GM06990 (cell line): ENCODE results near the gene OTOP3.

Experiments
- DNase-seq: peaks from one replicate; pipeline ENCODE4 v3.0.0-alpha.2; 2011; ENCODE audit not compliant: insufficient read length; ENCODE audit errors: extremely low read depth
- H3K27me3 ChIP-seq: replicated peaks from 2 replicates; pipeline ENCODE4 v1.6.0; 2011; ENCODE audit warnings: low read length; ENCODE audit not compliant: control insufficient read depth, insufficient read depth
- H3K36me3 ChIP-seq: 2 replicates; pipeline ENCODE4 v1.5.1; 2011; ENCODE audit warnings: low read length; ENCODE audit not compliant: control insufficient read depth, insufficient read depth
- H3K4me3 ChIP-seq: replicated peaks from 2 replicates; pipeline ENCODE4 v1.5.1; 2011; ENCODE audit warnings: low read depth, mild to moderate bottlenecking, control low read depth, low read length
- TF ChIP-seq, protein P1 (sequence below): IDR thresholded peaks from 2 replicates; pipeline ENCODE4 v1.5.1; 2011; ENCODE audit warnings: low read length, control low read depth, mild to moderate bottlenecking, inconsistent platforms; ENCODE audit not compliant: insufficient read depth, poor library complexity, severe bottlenecking

Gene OTOP3

DNA sequence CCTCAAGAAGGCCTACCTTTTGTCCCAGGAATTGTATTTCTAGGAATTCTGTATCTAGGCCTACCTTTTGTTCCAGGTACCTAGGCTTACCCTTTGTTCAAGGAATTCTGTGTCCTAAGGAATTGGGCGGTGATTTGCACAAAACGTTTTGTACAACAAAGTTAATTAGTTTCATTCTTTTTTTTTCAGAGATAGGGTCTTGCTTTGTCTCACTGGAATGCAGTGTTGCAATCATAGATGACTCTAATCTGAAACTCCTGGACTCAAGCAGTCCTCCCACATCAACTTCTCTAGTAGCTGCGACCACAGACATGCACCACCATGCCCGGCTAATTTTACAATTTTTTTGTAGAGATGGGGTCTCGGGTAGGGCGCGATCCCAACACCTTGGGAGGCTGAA, 58.7 kb downstream of the OTOP3 start:
- no peak for DNase-seq
- H3K27me3 ChIP-seq = no peaks in the 10 kb centered on the region; the same call in 1 of the 2 replicates

DNA sequence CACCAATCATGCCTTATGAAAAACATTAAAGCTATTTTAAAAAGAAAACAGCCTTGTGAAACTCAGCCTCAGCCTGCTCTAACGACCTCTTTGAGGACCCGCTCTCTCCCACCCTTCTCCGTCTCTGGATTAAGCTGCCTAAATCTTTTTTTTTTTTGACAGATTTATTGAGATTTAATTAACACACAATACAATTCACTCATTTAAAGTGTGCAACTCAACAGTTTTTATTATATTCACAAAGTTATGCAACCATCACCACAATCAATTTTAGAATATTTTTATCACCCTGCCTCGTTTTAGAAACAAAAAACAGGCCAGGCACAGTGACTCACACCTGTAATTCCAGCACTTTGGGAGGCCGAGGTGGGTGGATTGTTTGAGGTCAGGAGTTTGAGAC, 60.1 kb downstream of the OTOP3 start:
- no peaks in the 10 kb centered on the region for H3K36me3 ChIP-seq
- no peak overlapping the region for H3K4me3 ChIP-seq
- H3K27me3 ChIP-seq = no peaks in the 10 kb centered on the region
- TF ChIP-seq, protein P1, sequence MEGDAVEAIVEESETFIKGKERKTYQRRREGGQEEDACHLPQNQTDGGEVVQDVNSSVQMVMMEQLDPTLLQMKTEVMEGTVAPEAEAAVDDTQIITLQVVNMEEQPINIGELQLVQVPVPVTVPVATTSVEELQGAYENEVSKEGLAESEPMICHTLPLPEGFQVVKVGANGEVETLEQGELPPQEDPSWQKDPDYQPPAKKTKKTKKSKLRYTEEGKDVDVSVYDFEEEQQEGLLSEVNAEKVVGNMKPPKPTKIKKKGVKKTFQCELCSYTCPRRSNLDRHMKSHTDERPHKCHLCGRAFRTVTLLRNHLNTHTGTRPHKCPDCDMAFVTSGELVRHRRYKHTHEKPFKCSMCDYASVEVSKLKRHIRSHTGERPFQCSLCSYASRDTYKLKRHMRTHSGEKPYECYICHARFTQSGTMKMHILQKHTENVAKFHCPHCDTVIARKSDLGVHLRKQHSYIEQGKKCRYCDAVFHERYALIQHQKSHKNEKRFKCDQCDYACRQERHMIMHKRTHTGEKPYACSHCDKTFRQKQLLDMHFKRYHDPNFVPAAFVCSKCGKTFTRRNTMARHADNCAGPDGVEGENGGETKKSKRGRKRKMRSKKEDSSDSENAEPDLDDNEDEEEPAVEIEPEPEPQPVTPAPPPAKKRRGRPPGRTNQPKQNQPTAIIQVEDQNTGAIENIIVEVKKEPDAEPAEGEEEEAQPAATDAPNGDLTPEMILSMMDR = no peak
- DNase-seq = no peak

More for the DNA sequence above, 58.7 kb downstream of the OTOP3 start:
- Histone ChIP-seq H3K4me3 (no peak overlapping the region), H3K36me3 (no peaks in the 10 kb centered on the region)
- TF ChIP-seq, protein P1 = no peak

DNA sequence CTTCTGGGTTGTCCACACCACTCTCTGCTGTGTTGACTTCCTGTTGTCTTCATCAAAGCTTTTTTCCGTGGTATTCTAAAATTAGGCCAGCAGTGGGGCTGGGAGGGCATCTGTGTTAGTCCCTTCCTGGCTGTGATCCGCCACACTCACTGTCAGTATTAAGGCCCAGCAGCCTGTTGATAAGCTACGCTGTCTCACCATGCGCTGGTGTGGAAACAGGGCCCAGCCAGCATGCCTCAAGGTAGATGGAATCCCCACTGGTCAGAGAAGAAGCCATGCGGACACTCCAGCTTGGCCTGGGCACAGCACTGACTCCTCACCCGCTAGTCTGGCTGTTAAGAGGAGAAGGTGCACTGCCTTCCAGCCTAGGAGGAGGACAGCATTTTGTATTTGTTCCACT, 63.1 kb downstream of the OTOP3 start:
- no peak overlapping the region for H3K4me3 ChIP-seq
- TF ChIP-seq, protein P1 = no peak
- H3K36me3 ChIP-seq = no peaks in the 10 kb centered on the region
- no peak for DNase-seq
- H3K27me3 ChIP-seq = no peaks in the 10 kb centered on the region; the same call in 1 of the 2 replicates

DNA sequence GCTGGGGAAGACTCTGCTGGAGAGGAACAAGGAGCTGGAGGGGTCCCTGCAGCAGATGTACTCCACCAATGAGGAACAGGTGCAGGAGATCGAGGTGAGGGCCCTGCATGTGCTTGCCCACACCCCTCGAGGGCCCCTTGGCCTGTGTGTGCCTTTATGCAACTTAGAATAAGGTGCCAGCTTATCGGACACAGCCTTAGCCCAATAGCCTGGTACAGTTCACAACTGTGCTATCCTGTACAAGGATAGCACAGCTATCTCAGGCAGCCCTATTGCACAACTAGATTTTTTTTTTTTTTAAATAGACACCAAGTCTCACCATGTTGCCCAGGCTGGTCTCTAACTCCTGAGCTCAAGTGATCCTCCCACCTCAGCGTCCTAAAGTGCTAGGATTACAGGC, 63.8 kb downstream of the OTOP3 start:
- TF ChIP-seq, protein P1 = no peak
- DNase-seq = no peak
- no peaks in the 10 kb centered on the region; the same call in 1 of the 2 replicates for H3K27me3 ChIP-seq
- no peak overlapping the region for H3K4me3 ChIP-seq
- H3K36me3 ChIP-seq = no peaks in the 10 kb centered on the region
